ENCODE data around the gene PGLYRP3.

DNA sequence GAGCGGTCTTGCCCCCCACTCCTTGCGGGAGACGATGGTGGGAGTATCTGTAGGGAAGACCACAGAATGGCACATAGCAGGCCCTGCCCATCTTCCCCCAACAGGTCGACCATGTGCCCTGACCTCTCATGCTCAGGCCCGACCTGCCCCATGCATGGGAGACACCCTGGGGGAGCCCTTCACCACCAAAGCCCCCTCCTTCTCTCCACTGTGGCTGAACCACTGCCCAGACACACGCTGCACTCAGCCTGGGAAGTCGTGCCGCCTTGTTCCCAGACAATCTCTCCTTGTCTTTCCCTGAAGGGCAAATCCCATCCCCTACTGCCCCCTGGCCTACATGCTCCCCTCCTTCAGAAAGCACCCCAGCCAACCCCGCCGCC lies 5.5 kb downstream of the PGLYRP3 start:
- TF ChIP-seq EP300 (IDR thresholded peaks at IDR 0.05; ENCODE audit: borderline replicate concordance) = no peak
- no peak for TF ChIP-seq TAF1 (IDR thresholded peaks at IDR 0.05; ENCODE audit: low read depth)
- TF ChIP-seq RAD21 (IDR thresholded peaks at IDR 0.05; ENCODE audit: low read depth) = no peak
- no peak for TF ChIP-seq REST (IDR thresholded peaks at IDR 0.05; ENCODE audit: low read depth)
- TF ChIP-seq TCF12 (IDR thresholded peaks at IDR 0.05; ENCODE audit: low read depth) = no peak
- no peak for TF ChIP-seq MAX (IDR thresholded peaks at IDR 0.05)
- no peak for TF ChIP-seq CEBPB (IDR thresholded peaks at IDR 0.05)
- TF ChIP-seq CREB1 (IDR thresholded peaks at IDR 0.05; ENCODE audit: low read depth) = no peak
- TF ChIP-seq FOXM1 (IDR thresholded peaks at IDR 0.05; ENCODE audit: borderline replicate concordance, low read depth) = no peak
- no peak for TF ChIP-seq YY1 (IDR thresholded peaks at IDR 0.05; ENCODE audit: low read depth)
- no peak for TF ChIP-seq ZBTB7A (IDR thresholded peaks at IDR 0.05; ENCODE audit: low read depth)
- TF ChIP-seq NFIC (IDR thresholded peaks at IDR 0.05) = no peak
- TF ChIP-seq TEAD4 (IDR thresholded peaks at IDR 0.05) = no peak
- TF ChIP-seq EGR1 (IDR thresholded peaks at IDR 0.05) = no peak

Data from Ishikawa (cell line).